Measurements from ENCODE around the gene IL1RAPL2.

GRCh38 chrX:105711805-105712204 lies 1145.8 kb downstream of the IL1RAPL2 start:
- TF ChIP-seq ZC3H10 (CRISPR knock-in tag; IDR thresholded peaks at IDR 0.05), result no peak
- TF ChIP-seq PPARA (CRISPR knock-in tag; IDR thresholded peaks at IDR 0.05; ENCODE audit: borderline replicate concordance), result no peak
